H1 (cell line): ENCODE results near the gene CD47. TPM values are rescaled to one million over a fixed set of nuclear protein-coding genes. Genes with fewer than 3 reads are reported as not detected.

Experiments
- CTCF ChIA-PET: fragments of 300-600 bp; sonication (Branson Sonifier 250); formaldehyde crosslinking; loops from one replicate; lab custom pipeline; 2021; ENCODE audit not compliant: partially characterized antibody; lab: Charles Lee
- POLR2A ChIA-PET: fragments of 300-600 bp; sonication (Branson Sonifier 250); formaldehyde crosslinking; loops from one replicate; lab custom pipeline; 2021; ENCODE audit warnings: inconsistent platforms; ENCODE audit not compliant: partially characterized antibody; lab: Charles Lee
- DNase-seq, 2 experiments: peaks; one replicate each; pipeline versions ENCODE4 v3.0.0 to v3.0.0-alpha.2; 2010 to 2022; ENCODE audit warnings: low spot score in 2 of 2, low read depth in 1 of 2, mixed read lengths in 1 of 2
- FAIRE-seq: peaks from 2 replicates; lab custom pipeline; 2011; peaks lifted over from hg19 to GRCh38; lab: Jason Lieb, UNC
- H2AFZ ChIP-seq: 2 replicates; pipeline ENCODE4 v1.8.1; 2012; ENCODE audit warnings: low read length, inconsistent platforms
- H2AK5ac ChIP-seq: 2 replicates; pipeline ENCODE4 v1.6.1; 2013; ENCODE audit warnings: low read depth, low read length
- H2BK120ac ChIP-seq: replicated peaks from 2 replicates; pipeline ENCODE3; 2013; ENCODE audit warnings: low read depth, low read length, inconsistent platforms
- H2BK12ac ChIP-seq: 2 replicates; pipeline ENCODE4 v1.6.1; 2013; ENCODE audit warnings: low read depth, low read length
- H2BK15ac ChIP-seq: 2 replicates; pipeline ENCODE4 v1.6.1; 2013; ENCODE audit warnings: low read length
- H2BK20ac ChIP-seq: 2 replicates; pipeline ENCODE4 v1.6.1; 2013; ENCODE audit warnings: low read length
- H2BK5ac ChIP-seq: 2 replicates; pipeline ENCODE4 v1.6.1; 2013; ENCODE audit warnings: low read depth, low read length
- H3K14ac ChIP-seq: 2 replicates; pipeline ENCODE4 v1.6.1; 2013; ENCODE audit warnings: inconsistent platforms; ENCODE audit not compliant: insufficient read length
- H3K18ac ChIP-seq: 2 replicates; pipeline ENCODE4 v1.6.1; 2013; ENCODE audit warnings: low read length; ENCODE audit errors: extremely low read depth
- H3K23ac ChIP-seq: 2 replicates; pipeline ENCODE4 v1.6.1; 2013; ENCODE audit warnings: inconsistent platforms; ENCODE audit not compliant: insufficient read length
- H3K23me2 ChIP-seq: 2 replicates; pipeline ENCODE4 v1.6.1; 2013; ENCODE audit warnings: low read depth, low read length
- H3K27ac ChIP-seq: 2 replicates; pipeline ENCODE4 v1.6.1; 2011; ENCODE audit warnings: low read depth, low read length, inconsistent platforms
- H3K27me3 ChIP-seq, 4 experiments: replicated peaks in 1 of 4; 1 replicate in 1 of 4; 2 replicates in 3 of 4; pipeline versions ENCODE4 v1.6.1 to v1.8.1; 2011 to 2013; ENCODE audit warnings: low read length in 3 of 4, mild to moderate bottlenecking in 3 of 4, inconsistent platforms in 2 of 4, mixed read lengths in 2 of 4, moderate library complexity in 1 of 4; ENCODE audit not compliant: control insufficient read depth in 3 of 4, insufficient read depth in 3 of 4; ENCODE audit errors: extremely low read depth in 1 of 4
- H3K36me3 ChIP-seq, 4 experiments: 2 replicates each; pipeline versions ENCODE4 v1.6.1 to v1.8.1; 2011 to 2013; ENCODE audit warnings: mild to moderate bottlenecking in 4 of 4, low read length in 3 of 4, moderate library complexity in 2 of 4, control low read depth in 1 of 4, inconsistent platforms in 1 of 4; ENCODE audit not compliant: insufficient read depth in 4 of 4, control insufficient read depth in 2 of 4
- H3K4ac ChIP-seq: replicated peaks from 2 replicates; pipeline ENCODE3; 2013; ENCODE audit warnings: low read length, low read depth, mixed read lengths, inconsistent platforms; ENCODE audit not compliant: insufficient read length
- H3K4me1 ChIP-seq, 4 experiments: replicated peaks in 1 of 4; 1 replicate in 1 of 4; 2 replicates in 3 of 4; pipeline versions ENCODE4 v1.6.1 to v1.8.1; 2011 to 2013; ENCODE audit warnings: low read length in 3 of 4, inconsistent platforms in 2 of 4, mixed read lengths in 1 of 4; ENCODE audit not compliant: insufficient read depth in 4 of 4, control insufficient read depth in 3 of 4
- H3K4me2 ChIP-seq, 2 experiments: 2 replicates each; pipeline versions ENCODE4 v1.6.1 to v1.8.1; 2011 to 2013; ENCODE audit warnings: low read depth in 2 of 2, low read length in 2 of 2, control low read depth in 1 of 2, inconsistent platforms in 1 of 2, mild to moderate bottlenecking in 1 of 2; ENCODE audit not compliant: insufficient read depth in 1 of 2
- H3K4me3 ChIP-seq, 4 experiments: fragments of 200-600, 300-600 bp in 1 of 4; sonication (generic), shearing (Covaris generic), sonication (Bioruptor Twin) in 1 of 4; 2 replicates each; pipeline versions ENCODE4 v1.5.1 to v1.8.1; 2011 to 2016; ENCODE audit warnings: low read length in 4 of 4, low read depth in 3 of 4, control low read depth in 2 of 4, inconsistent platforms in 2 of 4, mild to moderate bottlenecking in 2 of 4, mixed read lengths in 1 of 4, moderate library complexity in 1 of 4; ENCODE audit not compliant: insufficient read depth in 2 of 4; ENCODE audit errors: extremely low read depth in 1 of 4
- H3K56ac ChIP-seq: replicated peaks from 2 replicates; pipeline ENCODE3; 2013; ENCODE audit warnings: low read depth, mild to moderate bottlenecking, mixed read lengths, low read length, inconsistent platforms; ENCODE audit not compliant: insufficient read length
- H3K79me1 ChIP-seq: 2 replicates; pipeline ENCODE4 v1.6.1; 2013; ENCODE audit warnings: low read depth, low read length, control low read depth
- H3K79me2 ChIP-seq, 2 experiments: 2 replicates each; pipeline versions ENCODE4 v1.6.1 to v1.8.1; 2012 to 2013; ENCODE audit warnings: low read length in 2 of 2, mild to moderate bottlenecking in 2 of 2, inconsistent platforms in 1 of 2; ENCODE audit not compliant: insufficient read depth in 2 of 2, control insufficient read depth in 1 of 2
- H3K9ac ChIP-seq, 4 experiments: replicated peaks in 1 of 4; 1 replicate in 1 of 4; 2 replicates in 3 of 4; pipeline versions ENCODE4 v1.6.1 to v1.8.1; 2011 to 2013; ENCODE audit warnings: low read depth in 3 of 4, low read length in 3 of 4, control low read depth in 2 of 4, mild to moderate bottlenecking in 2 of 4, moderate library complexity in 2 of 4, inconsistent platforms in 1 of 4; ENCODE audit errors: extremely low read depth in 1 of 4
- H3K9me3 ChIP-seq, 2 experiments: 2 replicates each; pipeline versions ENCODE4 v1.6.1 to v1.8.1; 2012 to 2013; ENCODE audit warnings: mild to moderate bottlenecking in 2 of 2, moderate library complexity in 2 of 2, control low read depth in 1 of 2, inconsistent platforms in 1 of 2, low read depth in 1 of 2, low read length in 1 of 2, mixed read lengths in 1 of 2; ENCODE audit not compliant: insufficient read depth in 2 of 2
- H4K20me1 ChIP-seq, 2 experiments: replicated peaks in 1 of 2; 2 replicates each; pipeline versions ENCODE3 to v1.8.1; 2011 to 2013; ENCODE audit warnings: inconsistent platforms in 2 of 2, low read length in 2 of 2, mild to moderate bottlenecking in 1 of 2; ENCODE audit not compliant: insufficient read depth in 2 of 2, control insufficient read depth in 1 of 2
- H4K5ac ChIP-seq: 2 replicates; pipeline ENCODE4 v1.6.1; 2013; ENCODE audit warnings: low read length, low read depth, mixed read lengths, inconsistent platforms; ENCODE audit not compliant: insufficient read length
- H4K8ac ChIP-seq: 2 replicates; pipeline ENCODE4 v1.8.0; 2013; ENCODE audit warnings: mild to moderate bottlenecking, moderate library complexity, low read length, inconsistent platforms; ENCODE audit not compliant: insufficient read depth; ENCODE audit errors: extremely low read depth
- H4K91ac ChIP-seq: replicated peaks from 2 replicates; pipeline ENCODE3; 2013; ENCODE audit warnings: low read length, mixed read lengths, inconsistent platforms; ENCODE audit not compliant: insufficient read length
- GTF2F1 ChIP-seq: IDR thresholded peaks from 2 replicates; pipeline ENCODE4 v1.6.1; 2012; ENCODE audit warnings: low read depth, low read length, improper control_type of control experiment, borderline replicate concordance
- KDM5A ChIP-seq: fragments of 200-600 bp; IDR thresholded peaks from 2 replicates; pipeline ENCODE4 v1.7.1; 2012; ENCODE audit warnings: mild to moderate bottlenecking, low read length, inconsistent platforms, mixed read lengths
- WGBS, 2 experiments: shearing (Covaris generic) in 1 of 2; methylation state at CpG; one replicate each; pipeline versions ENCODE4 v1.1.6 to v1.1.7; 2013 to 2015; ENCODE audit warnings: low lambda C conversion rate in 2 of 2, mixed read lengths in 2 of 2, inconsistent platforms in 1 of 2, low coverage in 1 of 2, missing lambda C conversion rate in 1 of 2; ENCODE audit not compliant: insufficient replicate concordance in 2 of 2, insufficient coverage in 1 of 2, insufficient read length in 1 of 2; ENCODE audit errors: extremely low coverage in 1 of 2, missing lambda C conversion rate in 1 of 2; 5-methylcytosine and 5-hydroxymethylcytosine counted together
- polyA plus RNA-seq, 7 experiments: library from polyadenylated mRNA; depleted of rRNA in 3 of 7; stranded (reverse) in 5 of 7; unstranded in 2 of 7; fragments of >200 nt in 5 of 7; fragments of 200-250 nt in 2 of 7; gene quantifications; 1 replicate in 5 of 7; 2 replicates in 1 of 7; 4 replicates in 1 of 7; pipeline versions ENCODE4 v1.2.1 to v1.2.3, GENCODE V29; 2011 to 2013; ENCODE audit warnings: missing spikeins in 2 of 7, mixed read lengths in 2 of 7
- total RNA-seq: library from RNA; stranded (reverse); fragmentation: NEBNext Ultra II Directional; extraction: Animal tissue kit (Norgen Biotek cat#: 25700); gene quantifications from 2 replicates; pipeline ENCODE4 v1.2.1, GENCODE V29; 2021

CD47 gene
- total and polyA plus RNA-seq, 2 of the 8 experiments (the other 6 are each of a cell fraction or from before 2014, with no cell fraction given), result 14.4 to 19.3 TPM

DNA sequence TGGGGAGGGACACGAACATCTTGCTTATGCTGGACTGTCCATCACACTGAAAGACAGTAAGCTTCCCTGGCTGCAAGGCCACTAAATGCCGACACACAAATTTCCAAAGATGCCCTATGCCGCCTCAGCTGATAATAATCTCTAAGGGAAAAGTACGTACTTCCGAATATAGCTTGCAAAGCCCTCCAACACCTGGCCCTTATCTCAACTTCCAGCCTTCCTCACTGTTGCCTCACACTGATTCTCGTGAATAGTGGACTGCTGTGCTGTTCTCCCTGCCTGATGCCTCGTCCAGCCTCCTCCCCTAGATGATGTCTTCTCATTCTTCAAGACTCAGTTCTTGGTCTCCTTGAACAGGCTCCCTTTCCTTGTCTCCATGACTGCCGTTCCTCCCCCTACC is 72.3 kb downstream of the CD47 start:
- Histone ChIP-seq H4K5ac (no peak overlapping the region), H3K9me3 (no peaks in the 10 kb centered on the region), H3K4me3 (no peak overlapping the region), H2BK15ac (no peak overlapping the region), H4K8ac (no peak overlapping the region), H3K18ac (no peak overlapping the region), H3K79me2 (no peaks in the 10 kb centered on the region), H4K20me1 (no peaks in the 10 kb centered on the region), H3K4ac (no peak overlapping the region), H4K91ac (no peak overlapping the region), H3K4me1 (peaks cover 2 to 6% (median 3%) of the 10 kb centered on the region in 4 experiments; a peak in 3 of 7 replicates), H3K79me1 (no peaks in the 10 kb centered on the region), H3K27ac (no peak overlapping the region), H3K4me2 (no peak overlapping the region), H2BK12ac (no peak overlapping the region), H2AK5ac (no peak overlapping the region; the same call in 1 of the 2 replicates), H2AFZ (no peak overlapping the region), H2BK120ac (no peak overlapping the region), H2BK20ac (no peak overlapping the region), H3K56ac (no peak overlapping the region), H3K14ac (no peak overlapping the region), H3K9ac (no peak overlapping the region), H3K27me3 (no peaks in the 10 kb centered on the region; a peak in 1 of 7 replicates), H2BK5ac (no peak overlapping the region), H3K36me3 (no peaks in the 10 kb centered on the region), H3K23ac (no peak overlapping the region), H3K23me2 (no peaks in the 10 kb centered on the region)
- FAIRE-seq, result no peak
- no peak for TF ChIP-seq KDM5A
- TF ChIP-seq GTF2F1, result no peak
- no peak for DNase-seq
- ChIA-PET CTCF (no interaction called here), POLR2A (no interaction called here)
- WGBS, 2 experiments, result 80% methylated on average over 8 of the region's 8 CpGs; no CpG with 5 or more reads in 1 of the 2 experiments
